KBM-7 (cell line): ENCODE data around the gene LRRC59.
"Not testable (repeated sequence)": the region's sequence is repeated elsewhere in the genome, so short reads cannot be mapped to it uniquely, and the experiment has no call there.

ENCODE experiments used
- DNase-seq: peaks from one replicate; pipeline ENCODE4 v3.0.0-alpha.2; 2015
- in situ Hi-C: fragments of 300-500 bp; cut with MboI; formaldehyde crosslinking; loops from 2 replicates; pipeline ENCODE4 v1.14.3; 2020; ENCODE audit warnings: low sequenced_read_pairs, low pct_unique_long_range_greater_than_20kb, mixed read lengths

The LRRC59 gene

GRCh38 chr17:50353600-50354195 lies 43.6 kb downstream of the LRRC59 start:
- no peak for DNase-seq
- in situ Hi-C loops = no loop called here

GRCh38 chr17:50352693-50353599 lies 44.4 kb downstream of the LRRC59 start:
- no peak for DNase-seq
- in situ Hi-C loops = no loop called here

- in situ Hi-C loops = no loop called here
- DNase-seq = no peak
Measured at GRCh38 chr17:50352072-50352692, 45.1 kb downstream of the LRRC59 start.

GRCh38 chr17:50350733-50351132 lies 46.6 kb downstream of the LRRC59 start:
- DNase-seq = no peak
- in situ Hi-C loops = no loop called here

GRCh38 chr17:50349243-50349600 lies 48.1 kb downstream of the LRRC59 start:
- DNase-seq = no peak
- in situ Hi-C loops = no loop called here

GRCh38 chr17:50348522-50349242 lies 48.6 kb downstream of the LRRC59 start:
- in situ Hi-C loops = no loop called here
- no peak for DNase-seq

- DNase-seq = no peak
- in situ Hi-C loops = no loop called here
Measured at GRCh38 chr17:50347894-50348291, 49.4 kb downstream of the LRRC59 start.

- no peak for DNase-seq
- in situ Hi-C loops = no loop called here
Measured at GRCh38 chr17:50347117-50347893, 50.0 kb downstream of the LRRC59 start.

- in situ Hi-C loops = no loop called here
- DNase-seq = peak; percentile 39
Measured at GRCh38 chr17:50346313-50347116, 50.8 kb downstream of the LRRC59 start.

- DNase-seq = peak; percentile 76
Measured at GRCh38 chr17:50345432-50346312, 51.7 kb downstream of the LRRC59 start, which contains the start of gene XYLT2. Gene XYLT2 (plus strand): TSS chr17:50346126. CDS start chr17:50346141, 15 bp downstream.

GRCh38 chr17:50344731-50345365 lies 52.5 kb downstream of the LRRC59 start:
- in situ Hi-C loops = no loop called here
- peak; percentile 70 for DNase-seq

More at GRCh38 chr17:50345432-50346312, 51.7 kb downstream of the LRRC59 start, which contains the start of gene XYLT2:
- in situ Hi-C loops = no loop called here

GRCh38 chr17:50339381-50339780 lies 57.9 kb downstream of the LRRC59 start:
- DNase-seq = no peak
- in situ Hi-C loops = no loop called here

GRCh38 chr17:50338645-50339044 lies 58.7 kb downstream of the LRRC59 start:
- no peak for DNase-seq
- in situ Hi-C loops = no loop called here

- in situ Hi-C loops = no loop called here
- DNase-seq = no peak
Measured at GRCh38 chr17:50337956-50338355, 59.4 kb downstream of the LRRC59 start.

- in situ Hi-C loops, DNase-seq: not testable (repeated sequence)
Measured at GRCh38 chr17:50333291-50334057, 63.8 kb downstream of the LRRC59 start.

- DNase-seq = no peak
- in situ Hi-C loops = no loop called here
Measured at GRCh38 chr17:50332196-50332595, 65.1 kb downstream of the LRRC59 start.
